Spleen (tissue), 7 donors: ENCODE results near the gene ADAMTSL3.

Experiments used
- POLR2A ChIP-seq, 3 donors: fragments of 450-650 bp; IDR thresholded peaks; one replicate each; pipeline ENCODE4 v1.5.1; 2017; ENCODE audit warnings: antibody characterized with exemption in 3 of 3, mild to moderate bottlenecking in 1 of 3
- POLR2AphosphoS5 ChIP-seq, 3 donors: sonication (generic); formaldehyde crosslinking; IDR thresholded peaks; one replicate each; pipeline ENCODE4 v1.5.1; 2017; ENCODE audit warnings: antibody characterized with exemption in 3 of 3
- TF ChIP-seq, protein P1 (sequence below), 11 experiments: fragments of 200-600 bp in 7 of 11; fragments of 450-650 bp in 4 of 11; sonication (generic) in 4 of 11; IDR thresholded peaks in 8 of 11; conservative IDR thresholded peaks in 3 of 11; 1 replicate in 7 of 11; 2 replicates in 4 of 11; pipeline versions ENCODE4 v1.4.0 to v1.8.0; 2016 to 2021; ENCODE audit warnings: antibody characterized with exemption in 11 of 11, inconsistent platforms in 4 of 11, mild to moderate bottlenecking in 1 of 11
- donor health status: DM: no; HTN: no; CAD: no; lungs with moderate emphysema.
- donor health status: DM: no; HTN: no; CAD: no.
- donor health status: DM: no; HTN: no; CAD: no.

DNA sequence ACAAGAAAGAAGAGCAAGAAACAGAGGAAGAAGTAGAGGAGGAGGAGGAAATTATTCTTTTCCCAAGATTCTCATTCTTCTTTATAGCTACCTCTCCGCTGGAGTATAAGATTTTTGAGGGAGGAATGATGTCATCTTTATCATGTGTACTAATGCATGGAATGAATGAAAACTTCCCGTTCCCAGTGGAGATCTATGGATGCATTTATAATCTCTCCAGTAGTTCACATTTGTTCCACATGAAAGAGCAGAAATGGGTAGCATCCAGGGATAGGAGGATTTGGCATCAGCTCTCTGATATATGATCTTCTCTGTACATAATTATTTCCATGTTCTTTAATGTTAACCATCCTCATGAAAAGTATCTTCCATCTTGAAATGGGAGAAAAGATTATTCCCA is 244.4 kb downstream of the ADAMTSL3 start:
- TF ChIP-seq, protein P1, sequence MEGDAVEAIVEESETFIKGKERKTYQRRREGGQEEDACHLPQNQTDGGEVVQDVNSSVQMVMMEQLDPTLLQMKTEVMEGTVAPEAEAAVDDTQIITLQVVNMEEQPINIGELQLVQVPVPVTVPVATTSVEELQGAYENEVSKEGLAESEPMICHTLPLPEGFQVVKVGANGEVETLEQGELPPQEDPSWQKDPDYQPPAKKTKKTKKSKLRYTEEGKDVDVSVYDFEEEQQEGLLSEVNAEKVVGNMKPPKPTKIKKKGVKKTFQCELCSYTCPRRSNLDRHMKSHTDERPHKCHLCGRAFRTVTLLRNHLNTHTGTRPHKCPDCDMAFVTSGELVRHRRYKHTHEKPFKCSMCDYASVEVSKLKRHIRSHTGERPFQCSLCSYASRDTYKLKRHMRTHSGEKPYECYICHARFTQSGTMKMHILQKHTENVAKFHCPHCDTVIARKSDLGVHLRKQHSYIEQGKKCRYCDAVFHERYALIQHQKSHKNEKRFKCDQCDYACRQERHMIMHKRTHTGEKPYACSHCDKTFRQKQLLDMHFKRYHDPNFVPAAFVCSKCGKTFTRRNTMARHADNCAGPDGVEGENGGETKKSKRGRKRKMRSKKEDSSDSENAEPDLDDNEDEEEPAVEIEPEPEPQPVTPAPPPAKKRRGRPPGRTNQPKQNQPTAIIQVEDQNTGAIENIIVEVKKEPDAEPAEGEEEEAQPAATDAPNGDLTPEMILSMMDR (IDR thresholded peaks at IDR 0.05 in 8 of 11, conservative IDR thresholded peaks at IDR 0.05 in 3 of 11) = no peak
- no peak for TF ChIP-seq POLR2AphosphoS5 (IDR thresholded peaks at IDR 0.05)
- TF ChIP-seq POLR2A (IDR thresholded peaks at IDR 0.05) = no peak
